ENCODE data around the gene ZSWIM6.

DNA sequence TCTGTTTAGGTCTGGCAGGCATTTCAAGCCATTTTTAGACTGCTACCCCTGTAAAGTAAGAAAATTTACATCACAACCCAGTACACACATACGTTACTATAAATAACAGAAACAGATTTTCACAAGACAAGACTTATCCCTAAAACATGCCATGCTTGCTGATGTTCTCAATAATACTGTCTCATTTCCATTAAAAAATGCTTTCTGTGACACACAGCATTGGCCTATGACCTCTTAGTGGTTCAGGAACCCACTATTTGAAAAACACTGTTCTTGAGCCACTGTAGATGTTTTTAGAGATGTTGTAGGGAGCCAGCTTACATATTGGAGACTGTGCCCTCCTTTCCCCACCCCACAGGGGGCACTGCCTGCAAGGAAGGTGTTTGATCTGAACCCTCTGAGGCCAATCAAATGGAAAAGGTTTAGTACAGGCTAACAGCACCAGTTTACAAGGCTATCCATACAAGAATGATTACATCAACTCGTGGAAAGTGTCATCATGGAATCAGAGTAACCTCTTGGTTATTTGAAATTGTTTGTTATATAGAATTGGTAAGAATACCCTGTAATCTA lies 30.8 kb downstream of the ZSWIM6 start:
- TF ChIP-seq, protein P1, sequence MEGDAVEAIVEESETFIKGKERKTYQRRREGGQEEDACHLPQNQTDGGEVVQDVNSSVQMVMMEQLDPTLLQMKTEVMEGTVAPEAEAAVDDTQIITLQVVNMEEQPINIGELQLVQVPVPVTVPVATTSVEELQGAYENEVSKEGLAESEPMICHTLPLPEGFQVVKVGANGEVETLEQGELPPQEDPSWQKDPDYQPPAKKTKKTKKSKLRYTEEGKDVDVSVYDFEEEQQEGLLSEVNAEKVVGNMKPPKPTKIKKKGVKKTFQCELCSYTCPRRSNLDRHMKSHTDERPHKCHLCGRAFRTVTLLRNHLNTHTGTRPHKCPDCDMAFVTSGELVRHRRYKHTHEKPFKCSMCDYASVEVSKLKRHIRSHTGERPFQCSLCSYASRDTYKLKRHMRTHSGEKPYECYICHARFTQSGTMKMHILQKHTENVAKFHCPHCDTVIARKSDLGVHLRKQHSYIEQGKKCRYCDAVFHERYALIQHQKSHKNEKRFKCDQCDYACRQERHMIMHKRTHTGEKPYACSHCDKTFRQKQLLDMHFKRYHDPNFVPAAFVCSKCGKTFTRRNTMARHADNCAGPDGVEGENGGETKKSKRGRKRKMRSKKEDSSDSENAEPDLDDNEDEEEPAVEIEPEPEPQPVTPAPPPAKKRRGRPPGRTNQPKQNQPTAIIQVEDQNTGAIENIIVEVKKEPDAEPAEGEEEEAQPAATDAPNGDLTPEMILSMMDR (conservative IDR thresholded peaks at IDR 0.05), result 0 out of 2 replicates have a peak, but pooled peaks have one; percentile 22
- TF ChIP-seq EZH2 (IDR thresholded peaks at IDR 0.05; ENCODE audit: low read depth), result no peak
